SH-SY5Y (cell line): ENCODE results near the gene CCR5.

Experiments
- GATA2 ChIP-seq: IDR thresholded peaks from 2 replicates; pipeline ENCODE4 v1.6.1; 2011; ENCODE audit warnings: mild to moderate bottlenecking, low read depth, low read length
- GATA3 ChIP-seq: IDR thresholded peaks from 2 replicates; pipeline ENCODE4 v1.6.1; 2011; ENCODE audit warnings: low read depth, mild to moderate bottlenecking, low read length, moderate library complexity

GRCh38 chr3:46324036-46324435, 46.7 kb upstream of the CCR5 start:
- TF ChIP-seq GATA2 (no peak), GATA3 (no peak)
